GM23338 (cell line): ENCODE data around the gene PTOV1. TPM values are rescaled to one million over a fixed set of nuclear protein-coding genes. Genes with fewer than 3 reads are reported as not detected.
A peak's percentile ranks its signal among the peaks of the same experiment; 100 is the strongest.

Experiments
- ATAC-seq: fragments of 200-7000 bp; cut with Tn5 transposase; 3 replicates; pipeline ENCODE4 v1.9.1; 2020
- DNase-seq: peaks from one replicate; pipeline ENCODE4 v3.0.0-alpha.2; 2015; ENCODE audit warnings: low spot score
- H2AFZ ChIP-seq: fragments of 200-600 bp; sonication (generic); 2 replicates; pipeline ENCODE4 v1.8.0; 2016; ENCODE audit warnings: antibody characterized with exemption, mild to moderate bottlenecking, moderate library complexity
- H3F3A ChIP-seq: fragments of 200-600 bp; sonication (generic); replicated peaks from 2 replicates; pipeline ENCODE4 v1.8.0; 2017; ENCODE audit warnings: antibody characterized with exemption, mixed run types, low read depth
- H3K27ac ChIP-seq: fragments of 200-600 bp; sonication (generic); 2 replicates; pipeline ENCODE4 v1.6.1; 2016; ENCODE audit warnings: low read depth
- H3K27me3 ChIP-seq: fragments of 200-600 bp; sonication (generic); 2 replicates; pipeline ENCODE4 v1.8.0; 2016; ENCODE audit warnings: mild to moderate bottlenecking, mixed run types, moderate library complexity; ENCODE audit not compliant: insufficient read depth
- H3K36me3 ChIP-seq: fragments of 200-600 bp; sonication (generic); 2 replicates; pipeline ENCODE4 v1.8.0; 2016; ENCODE audit warnings: mild to moderate bottlenecking; ENCODE audit not compliant: insufficient read depth
- H3K4me1 ChIP-seq: fragments of 200-600 bp; sonication (generic); 2 replicates; pipeline ENCODE4 v1.8.0; 2016; ENCODE audit warnings: mild to moderate bottlenecking, moderate library complexity; ENCODE audit not compliant: insufficient read depth
- H3K4me2 ChIP-seq: fragments of 200-600 bp; sonication (generic); 2 replicates; pipeline ENCODE4 v1.7.1; 2017; ENCODE audit warnings: mixed run types
- H3K4me3 ChIP-seq: fragments of 200-600 bp; sonication (generic); 2 replicates; pipeline ENCODE4 v1.6.1; 2016; ENCODE audit warnings: mixed run types
- H3K79me2 ChIP-seq: fragments of 200-600 bp; sonication (generic); replicated peaks from 2 replicates; pipeline ENCODE4 v1.8.0; 2017; ENCODE audit warnings: mild to moderate bottlenecking; ENCODE audit not compliant: insufficient read depth
- H3K9me2 ChIP-seq: fragments of 200-600 bp; sonication (generic); 2 replicates; pipeline ENCODE4 v1.8.0; 2017; ENCODE audit not compliant: insufficient read depth
- H4K20me1 ChIP-seq: fragments of 200-600 bp; sonication (generic); replicated peaks from 2 replicates; pipeline ENCODE4 v1.8.0; 2017; ENCODE audit warnings: mild to moderate bottlenecking; ENCODE audit not compliant: insufficient read depth
- H3K27ac Mint-ChIP-seq: 2 replicates; pipeline ENCODE4 v1.8.0; 2020; ENCODE audit warnings: inconsistent platforms, mild to moderate bottlenecking, moderate library complexity, mixed read lengths
- H3K27me3 Mint-ChIP-seq: 3 replicates; pipeline ENCODE4 v1.8.0; 2022; ENCODE audit warnings: low read depth, mild to moderate bottlenecking, moderate library complexity, mixed read lengths, inconsistent platforms; ENCODE audit not compliant: insufficient read depth, poor library complexity
- H3K36me3 Mint-ChIP-seq: 3 replicates; pipeline ENCODE4 v1.8.0; 2021; ENCODE audit warnings: low read depth, mild to moderate bottlenecking, inconsistent platforms, moderate library complexity, mixed read lengths
- H3K4me1 Mint-ChIP-seq: 3 replicates; pipeline ENCODE4 v1.8.0; 2020; ENCODE audit warnings: mild to moderate bottlenecking, inconsistent platforms, mixed read lengths
- H3K4me3 Mint-ChIP-seq: 3 replicates; pipeline ENCODE4 v1.8.0; 2021; ENCODE audit warnings: moderate library complexity, mild to moderate bottlenecking, inconsistent platforms, mixed read lengths
- H3K9me3 Mint-ChIP-seq: 3 replicates; pipeline ENCODE4 v1.8.0; 2020; ENCODE audit warnings: moderate library complexity, mild to moderate bottlenecking, inconsistent platforms, mixed read lengths
- CREB1 ChIP-seq: fragments of 250-450 bp; sonication (Bioruptor Pico); IDR thresholded peaks from 2 replicates; pipeline ENCODE4 v1.5.0; 2020; ENCODE audit warnings: low read depth, mild to moderate bottlenecking, moderate library complexity
- CTCF ChIP-seq, 2 experiments: fragments of 200-600 bp in 1 of 2; sonication (generic) in 1 of 2; conservative IDR thresholded peaks; 2 replicates each; pipeline versions ENCODE4 v1.5.1 to v1.6.1; 2016 to 2017; ENCODE audit warnings: antibody characterized with exemption in 2 of 2, low read depth in 2 of 2, mild to moderate bottlenecking in 2 of 2, moderate library complexity in 1 of 2
- ETS1 ChIP-seq: IDR thresholded peaks from 2 replicates; pipeline ENCODE4 v1.6.1; 2016; ENCODE audit warnings: antibody characterized with exemption
- EZH2 ChIP-seq: fragments of 200-600 bp; sonication (generic); IDR thresholded peaks from one replicate; pipeline ENCODE4 v1.8.0; 2017; ENCODE audit warnings: antibody characterized with exemption, mild to moderate bottlenecking, low read depth; ENCODE audit not compliant: unreplicated experiment
- POLR2AphosphoS5 ChIP-seq: IDR thresholded peaks from 2 replicates; pipeline ENCODE4 v1.6.1; 2016; ENCODE audit warnings: antibody characterized with exemption, low read depth
- REST ChIP-seq: IDR thresholded peaks from one replicate; pipeline ENCODE4 v1.6.1; 2018; ENCODE audit warnings: antibody characterized with exemption; ENCODE audit not compliant: unreplicated experiment
- STAT1 ChIP-seq: IDR thresholded peaks from one replicate; pipeline ENCODE4 v1.6.1; 2016; ENCODE audit warnings: antibody characterized with exemption; ENCODE audit not compliant: unreplicated experiment
- ZNF114 ChIP-seq: fragments of 250-450 bp; sonication (Bioruptor Pico); IDR thresholded peaks from 2 replicates; pipeline ENCODE4 v1.5.0; 2020; ENCODE audit warnings: mild to moderate bottlenecking, moderate library complexity
- ZNF331 ChIP-seq: fragments of 250-450 bp; sonication (Bioruptor Pico); IDR thresholded peaks from 2 replicates; pipeline ENCODE4 v1.5.0; 2020; ENCODE audit warnings: low read depth, mild to moderate bottlenecking, moderate library complexity
- ZNF462 ChIP-seq: fragments of 250-450 bp; sonication (Bioruptor Pico); IDR thresholded peaks from 2 replicates; pipeline ENCODE4 v1.5.0; 2020; ENCODE audit warnings: mild to moderate bottlenecking, moderate library complexity
- polyA plus RNA-seq: library from polyadenylated mRNA; unstranded; fragments of >200 nt; fragmentation: Nextera tagmentation; extraction: Ambion mirVana; gene quantifications from 2 replicates; pipeline ENCODE4 v1.2.1, GENCODE V29; 2016
- total RNA-seq: library from RNA; depleted of rRNA; stranded (reverse); fragments of >200 nt; shearing (Covaris generic); gene quantifications from 2 replicates; pipeline ENCODE4 v1.2.3, GENCODE V29; 2014

The PTOV1 gene
- total and polyA plus RNA-seq, 2 experiments from 2014 or later, result 188 to 209 TPM

- TF ChIP-seq REST (no peak), CTCF (conservative IDR thresholded peaks at IDR 0.05; ENCODE audit: low read depth in 2 of 2) (no peak), ZNF114 (no peak), EZH2 (no peak), STAT1 (no peak), ZNF331 (no peak), CREB1 (CRISPR knock-in tag) (no peak), ETS1 (no peak)
These were observed 44.8 kb downstream of the PTOV1 start (continued) for GRCh38 chr19:49895566-49896297.

GRCh38 chr19:49896863-49897621, 46.1 kb downstream of the PTOV1 start, which contains the start of gene IL4I1:
Gene IL4I1, minus strand, starts transcription at chr19:49896887. Its CDS starts 727 bp downstream, at chr19:49896160.
- Mint-ChIP-seq H3K27me3 (peaks cover 11% of the 10 kb centered on the region), H3K27ac (no peak within 1 kb of the TSS), H3K36me3 (no peaks in the 10 kb centered on the region), H3K4me1 (peaks cover 7% of the 10 kb centered on the region), H3K9me3 (no peaks in the 10 kb centered on the region; the same call in 2 of the 3 replicates), H3K4me3 (no peak within 1 kb of the TSS; the same call in 2 of the 3 replicates)
- no peaks in the 10 kb centered on the region for H3F3A ChIP-seq
- no peaks in the 10 kb centered on the region for H3K27me3 ChIP-seq
- ATAC-seq (peak; percentile 18), DNase-seq (no peak)
- H3K4me2 ChIP-seq, result no peak within 1 kb of the TSS
- H2AFZ ChIP-seq, result no peak within 1 kb of the TSS
- no peaks in the 10 kb centered on the region for H3K9me2 ChIP-seq
- no peaks in the 10 kb centered on the region for H3K36me3 ChIP-seq
- no peaks in the 10 kb centered on the region for H3K4me1 ChIP-seq
- no peaks in the 10 kb centered on the region for H4K20me1 ChIP-seq
- no peak within 1 kb of the TSS for H3K27ac ChIP-seq
- no peaks in the 10 kb centered on the region for H3K79me2 ChIP-seq
- TF ChIP-seq CREB1 (CRISPR knock-in tag) (no peak), ZNF462 (CRISPR knock-in tag) (no peak), ZNF114 (no peak), POLR2AphosphoS5 (no peak)
- no peak within 1 kb of the TSS for H3K4me3 ChIP-seq
